ENCODE results near the gene CAMK2N2.

CAMK2N2 gene

DNA sequence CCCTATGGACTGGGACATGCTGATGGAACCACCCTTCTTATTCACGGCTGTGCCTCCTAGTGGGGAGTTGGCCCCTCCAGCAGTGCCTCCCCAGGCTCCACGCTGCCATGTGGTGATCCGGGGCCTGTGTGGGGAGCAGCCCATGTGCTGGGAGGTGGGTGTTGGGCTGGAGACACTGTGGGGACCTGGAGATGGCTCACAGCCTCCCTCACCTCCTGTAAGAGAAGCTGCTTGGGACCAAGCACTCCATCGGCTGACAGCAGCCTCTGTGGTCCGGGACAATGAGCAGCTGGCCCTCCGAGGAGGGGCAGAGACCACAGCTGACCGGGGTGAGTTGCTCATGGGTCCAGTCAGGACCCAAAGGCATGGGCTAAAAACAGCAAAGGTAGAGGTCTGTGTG is 21.6 kb downstream of the CAMK2N2 start:
- DNase-seq: no peak

DNA sequence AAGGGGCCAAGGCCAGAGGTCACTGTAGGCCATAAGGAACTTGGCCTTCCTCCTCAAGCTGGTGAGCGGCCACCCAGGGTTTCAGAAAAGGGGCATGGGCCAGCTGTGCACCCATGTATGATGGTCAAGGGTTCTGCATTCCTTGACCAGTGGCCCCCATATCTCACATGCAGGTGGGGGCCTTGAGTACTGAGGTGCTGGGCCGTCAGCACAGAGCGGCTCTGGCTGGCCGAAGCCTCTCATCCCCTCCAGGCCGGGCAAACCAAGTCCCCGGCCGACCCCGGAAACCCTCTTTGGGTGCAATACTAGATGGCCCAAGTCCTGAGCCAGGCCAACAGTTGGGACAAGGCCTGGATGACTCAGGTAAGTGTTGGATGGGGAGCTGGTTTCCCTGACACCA is 22.1 kb downstream of the CAMK2N2 start:
- DNase-seq: no peak

DNA sequence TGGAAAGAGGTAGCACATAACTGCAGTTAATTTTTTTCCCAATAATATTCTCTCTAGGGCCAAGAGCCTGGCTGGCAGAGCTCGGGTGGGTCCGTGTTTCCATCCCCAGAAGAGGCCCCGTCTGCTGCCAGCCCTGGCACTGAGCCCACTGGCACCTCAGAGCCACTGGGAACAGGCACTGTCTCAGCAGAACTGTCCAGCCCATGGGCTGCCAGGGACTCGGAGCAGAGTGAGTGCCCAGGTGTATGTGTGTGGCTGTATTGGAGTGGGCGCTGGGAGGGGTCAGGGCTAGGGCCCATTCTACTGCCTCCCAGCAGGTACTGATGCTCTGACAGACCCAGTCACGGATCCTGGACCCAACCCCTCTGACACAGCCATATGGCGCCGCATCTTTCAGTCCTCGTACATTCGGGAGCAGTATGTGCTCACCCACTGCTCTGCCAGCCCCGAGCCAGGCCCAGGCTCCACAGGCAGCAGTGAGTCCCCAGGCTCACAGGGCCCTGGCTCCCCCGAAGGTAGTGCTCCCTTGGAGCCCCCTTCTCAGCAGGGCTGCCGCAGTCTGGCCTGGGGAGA is 23.0 kb downstream of the CAMK2N2 start:
- DNase-seq: no peak

DNA sequence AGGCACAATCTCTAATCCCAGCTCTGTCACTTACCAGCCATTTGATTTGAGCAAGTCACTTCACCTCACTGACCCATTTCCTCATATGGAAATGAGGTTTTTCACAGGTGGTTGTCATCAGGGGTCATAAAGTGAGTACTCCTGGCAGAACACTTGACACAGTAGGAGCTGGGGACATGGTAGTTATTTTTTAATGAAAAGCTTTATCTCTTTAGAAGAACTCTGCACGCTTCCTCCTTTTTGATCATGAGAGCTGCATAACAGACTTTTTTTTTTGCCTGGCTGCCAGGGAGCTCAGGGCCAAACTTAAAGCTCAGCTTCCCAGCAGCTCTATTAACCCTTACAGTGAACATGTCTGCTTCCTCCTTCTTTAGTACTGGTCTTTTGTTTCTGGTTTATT is 23.5 kb downstream of the CAMK2N2 start:
- no peak for DNase-seq

DNA sequence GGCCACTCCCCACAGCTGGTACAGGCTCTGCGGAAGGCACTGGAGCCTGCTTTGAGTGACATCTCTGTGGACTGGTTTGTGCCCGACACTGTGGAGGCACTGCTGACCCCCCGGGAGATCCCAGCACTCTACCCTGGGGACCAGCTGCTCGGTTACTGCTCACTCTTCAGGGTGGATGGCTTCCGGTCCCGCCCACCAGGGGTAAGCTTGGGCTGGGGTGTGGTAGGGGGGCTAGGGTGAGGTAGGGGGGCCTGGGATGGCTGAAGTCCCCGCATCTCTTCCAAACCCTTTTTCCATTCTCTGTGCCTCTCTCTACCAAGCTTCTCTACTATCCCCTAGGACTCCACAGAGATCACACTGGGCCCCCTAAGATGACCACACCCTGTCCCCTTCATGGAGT is 24.1 kb downstream of the CAMK2N2 start:
- DNase-seq: no peak

DNA sequence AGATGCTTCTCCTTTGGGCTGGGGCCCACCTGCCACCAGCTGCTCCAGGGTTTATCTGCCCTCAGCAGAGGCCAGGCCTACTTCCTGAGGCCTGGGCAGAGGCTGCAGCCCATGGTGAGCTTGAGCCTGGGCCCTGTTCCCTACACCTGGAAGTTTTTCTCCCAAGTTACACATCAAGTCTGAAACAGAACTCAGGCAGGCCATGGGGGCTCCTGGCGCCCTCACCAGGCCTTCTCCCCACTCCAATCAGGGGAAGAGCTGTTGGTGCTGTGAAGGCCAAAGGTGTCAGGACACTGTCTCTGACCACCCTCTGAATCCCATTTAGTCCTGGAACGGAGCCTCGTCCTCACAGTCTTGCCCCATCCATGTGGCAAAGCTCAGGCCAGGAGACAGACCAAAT is 24.7 kb downstream of the CAMK2N2 start:
- DNase-seq: no peak

DNA sequence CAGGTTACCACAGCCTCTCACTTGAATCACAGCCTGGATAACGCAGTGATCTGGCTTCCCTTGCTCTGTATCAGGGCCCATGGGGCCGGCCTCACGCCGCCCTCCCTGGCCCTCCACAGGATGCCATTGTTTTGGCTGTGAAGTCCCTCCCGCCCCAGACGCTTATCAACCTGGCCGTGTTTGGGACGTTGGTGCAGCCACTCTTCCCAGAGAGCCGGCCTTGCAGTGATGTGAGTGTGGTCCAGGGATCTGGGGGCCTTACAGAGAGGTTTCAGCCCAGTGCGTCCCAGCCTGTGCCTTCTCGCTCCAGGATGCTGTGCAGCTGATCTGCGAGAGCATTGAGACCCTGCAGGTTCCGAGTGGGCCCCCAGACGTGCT is 25.3 kb downstream of the CAMK2N2 start:
- DNase-seq: no peak

DNA sequence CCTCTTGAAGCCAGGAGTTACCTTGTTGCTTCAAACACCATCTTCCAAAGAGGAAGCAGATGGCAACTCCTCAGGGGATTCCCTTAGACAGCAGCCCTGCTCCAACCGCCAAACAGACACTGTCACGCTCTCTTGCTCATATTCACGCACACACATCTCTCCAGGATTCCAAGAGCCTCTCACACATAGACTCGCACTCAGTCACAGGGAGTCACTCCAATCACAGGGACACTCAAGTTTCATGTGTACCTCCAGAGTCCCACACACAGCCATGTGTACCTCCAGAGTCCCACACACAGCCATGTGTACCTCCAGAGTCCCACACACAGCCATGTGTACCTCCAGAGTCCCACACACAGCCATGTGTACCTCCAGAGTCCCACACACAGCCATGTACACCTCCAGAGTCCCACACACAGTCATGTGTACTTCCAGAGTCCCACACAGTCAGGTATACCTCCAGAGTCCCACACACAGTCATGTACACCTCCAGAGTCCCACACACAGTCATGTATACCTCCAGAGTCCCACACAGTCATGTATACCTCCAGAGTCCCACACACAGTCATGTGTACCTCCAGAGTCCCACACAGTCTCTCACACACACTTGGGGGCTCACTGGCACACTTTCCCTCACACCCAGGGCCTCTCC is 25.8 kb downstream of the CAMK2N2 start:
- DNase-seq: no peak

DNA sequence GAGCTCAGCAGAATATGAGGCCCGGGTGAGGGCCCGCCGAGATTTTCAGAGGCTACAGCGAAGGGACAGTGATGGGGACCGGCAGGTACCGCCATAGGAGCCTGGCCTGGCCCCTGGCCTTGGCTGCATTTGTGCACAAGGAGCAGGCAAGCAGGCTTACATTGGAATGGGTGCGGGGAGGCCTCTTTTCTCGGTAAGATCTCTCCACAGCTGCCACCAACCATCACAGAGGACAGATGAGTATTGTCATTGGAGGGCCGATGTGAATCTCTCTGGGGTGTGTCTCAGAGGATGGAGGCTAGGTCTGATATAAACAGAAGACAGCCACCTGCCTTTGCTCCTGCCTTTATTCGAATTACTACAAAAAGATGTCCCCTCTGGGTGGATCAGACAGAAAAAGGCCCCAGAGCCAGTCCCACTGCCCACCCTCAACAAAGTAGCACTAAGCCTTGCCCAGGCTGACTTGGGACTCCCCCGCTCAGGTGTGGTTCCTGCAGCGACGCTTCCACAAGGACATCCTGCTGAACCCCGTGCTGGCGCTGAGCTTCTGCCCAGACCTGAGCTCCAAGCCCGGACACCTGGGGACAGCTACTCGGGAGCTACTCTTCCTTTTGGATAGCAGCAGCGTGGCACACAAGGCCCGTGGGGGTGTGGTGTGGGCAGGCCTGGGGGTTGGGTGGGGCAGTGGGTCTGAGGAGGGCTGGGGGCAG is 26.5 kb downstream of the CAMK2N2 start:
- no peak for DNase-seq

DNA sequence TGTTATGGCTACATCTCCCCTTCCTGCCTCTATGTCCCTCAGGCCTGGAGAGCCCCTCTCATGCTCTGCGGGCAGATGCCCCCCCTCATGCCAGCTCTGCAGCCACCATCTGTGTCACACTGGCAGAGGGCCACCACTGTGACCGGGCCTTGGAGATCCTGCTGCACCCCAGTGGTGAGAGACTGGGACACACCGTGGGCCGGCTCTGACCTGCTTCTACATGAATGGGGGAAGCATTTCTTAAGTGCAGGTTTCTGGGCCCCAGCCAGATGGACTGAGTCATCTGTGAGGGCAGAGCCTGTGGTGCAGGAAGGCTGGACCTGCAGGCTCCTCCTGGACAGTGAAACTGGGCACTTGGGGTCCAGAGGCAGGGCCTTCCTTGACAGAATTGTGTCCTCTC is 27.1 kb downstream of the CAMK2N2 start:
- DNase-seq: no peak

DNA sequence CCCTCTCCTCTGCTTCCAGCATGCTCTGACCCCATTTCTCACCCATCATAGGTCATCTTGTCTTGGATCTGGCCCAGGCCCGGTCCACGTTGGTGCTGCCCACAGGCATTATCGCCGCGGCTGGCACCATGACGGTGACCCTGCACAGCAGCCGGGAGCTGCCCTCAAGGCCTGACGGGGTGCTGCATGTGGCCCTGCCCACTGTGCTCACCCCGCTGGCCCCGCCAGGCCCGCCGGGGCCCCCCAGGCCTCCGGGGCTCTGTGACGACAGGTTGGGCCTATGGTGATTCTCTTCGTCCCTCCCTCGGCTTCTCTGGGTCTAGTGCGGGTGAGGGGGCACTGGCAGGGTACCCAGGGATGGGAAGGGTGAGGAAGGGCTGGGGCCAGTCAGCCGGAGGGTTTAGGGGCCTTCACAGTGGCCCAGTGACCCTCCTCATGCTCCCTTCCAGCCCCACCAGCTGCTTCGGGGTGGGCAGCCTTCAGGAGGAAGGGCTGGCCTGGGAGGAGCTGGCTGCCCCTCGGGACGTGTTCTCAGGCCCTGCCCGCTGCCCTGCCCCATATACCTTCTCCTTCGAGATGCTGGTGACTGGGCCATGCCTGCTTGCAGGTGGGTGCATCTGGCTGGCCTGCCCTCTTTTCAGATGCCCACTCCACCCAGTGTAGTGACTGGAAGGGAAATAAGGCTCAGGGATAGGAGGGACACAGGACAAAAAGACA is 28.1 kb downstream of the CAMK2N2 start:
- DNase-seq: no peak

DNA sequence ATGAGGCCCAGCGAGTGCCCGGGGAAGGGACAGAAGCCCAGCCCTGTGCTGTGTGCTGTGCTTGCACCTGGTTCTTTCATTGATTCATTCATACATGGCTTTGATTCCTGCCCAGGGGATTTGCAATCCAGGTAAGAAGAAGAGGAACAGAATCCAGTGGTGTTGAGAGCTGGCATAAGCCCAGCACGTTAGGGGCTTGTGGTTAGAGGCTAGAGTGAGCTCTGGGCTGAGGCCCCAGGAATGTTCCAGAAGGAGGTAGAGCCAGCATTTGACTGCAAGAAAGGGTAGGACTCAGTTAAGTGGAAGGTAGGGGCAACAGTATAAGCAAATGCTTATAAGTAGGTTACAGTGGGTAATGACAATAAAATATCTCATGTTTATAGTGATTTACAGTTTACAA is 29.7 kb downstream of the CAMK2N2 start:
- DNase-seq: no peak

DNA sequence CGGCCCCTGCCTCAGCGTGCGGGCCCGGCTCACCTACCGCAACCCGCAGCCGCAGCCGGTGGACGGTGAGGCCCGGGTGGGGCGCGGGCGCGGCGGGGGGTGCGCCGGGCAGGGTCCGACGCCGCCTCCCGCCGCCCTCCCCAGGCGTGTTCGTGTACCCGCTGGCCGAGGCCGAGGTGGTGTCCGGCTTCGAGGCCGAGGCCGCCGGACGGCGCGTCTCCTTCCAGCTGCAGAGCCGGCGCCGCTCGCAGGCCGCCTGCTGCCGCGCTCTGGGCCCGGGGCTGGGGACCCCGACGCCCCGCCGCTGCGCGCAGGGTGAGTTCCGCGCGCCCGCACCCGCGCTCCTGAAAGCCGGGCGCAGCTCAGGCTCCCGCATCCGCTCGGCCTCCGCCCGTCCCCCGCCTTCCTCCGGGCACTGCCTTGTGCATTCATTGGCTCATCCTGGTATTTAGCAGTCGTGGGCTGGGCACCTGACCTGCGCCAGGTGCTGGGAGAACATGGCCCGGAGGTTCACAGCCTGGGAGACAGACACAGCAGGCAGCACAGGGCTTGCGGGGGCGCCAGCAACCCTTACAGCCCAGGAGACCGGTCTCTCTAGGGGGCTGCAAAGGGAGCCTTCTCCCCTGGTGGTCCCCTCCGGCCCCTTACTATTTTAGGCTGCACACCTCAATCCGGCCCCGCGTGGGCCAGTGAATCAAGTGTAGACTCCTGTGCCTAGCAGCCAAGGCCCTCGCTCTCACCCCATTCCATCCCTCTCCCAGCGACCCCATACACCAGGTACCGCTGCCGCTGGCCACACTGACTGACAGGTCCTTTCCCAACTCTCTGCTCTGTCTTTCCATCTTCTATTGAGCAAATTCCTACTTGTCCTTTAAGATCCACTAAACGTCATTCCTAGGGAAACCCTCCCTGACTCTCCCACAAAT is 30.5 kb downstream of the CAMK2N2 start:
- DNase-seq: no peak

DNA sequence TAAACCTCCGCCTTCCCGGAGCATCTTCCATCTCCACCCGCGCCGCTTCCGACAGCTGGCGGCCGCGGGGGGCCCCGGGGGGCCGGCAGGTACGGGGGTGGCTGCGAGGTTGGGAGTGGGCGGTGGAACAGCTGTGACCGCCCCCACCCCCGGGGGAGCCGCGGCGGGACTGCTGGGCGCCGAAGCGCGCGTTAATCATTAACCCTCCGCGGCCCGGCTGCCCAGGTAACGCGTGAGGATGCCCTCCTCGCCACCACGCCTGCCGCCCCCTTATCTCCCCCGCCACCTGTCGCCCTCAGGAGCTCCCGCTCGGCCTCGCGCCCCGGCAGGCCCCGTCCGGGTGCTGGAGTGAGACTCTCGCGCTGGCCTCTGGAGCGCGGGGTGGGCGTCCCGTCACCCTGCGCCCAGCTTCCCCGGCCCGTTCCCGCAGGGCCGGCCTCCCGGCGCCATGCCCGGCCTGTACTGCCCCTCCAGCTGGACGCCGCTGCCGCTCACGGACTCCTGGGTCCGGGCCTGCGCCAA is 31.2 kb downstream of the CAMK2N2 start:
- DNase-seq: no peak

DNA sequence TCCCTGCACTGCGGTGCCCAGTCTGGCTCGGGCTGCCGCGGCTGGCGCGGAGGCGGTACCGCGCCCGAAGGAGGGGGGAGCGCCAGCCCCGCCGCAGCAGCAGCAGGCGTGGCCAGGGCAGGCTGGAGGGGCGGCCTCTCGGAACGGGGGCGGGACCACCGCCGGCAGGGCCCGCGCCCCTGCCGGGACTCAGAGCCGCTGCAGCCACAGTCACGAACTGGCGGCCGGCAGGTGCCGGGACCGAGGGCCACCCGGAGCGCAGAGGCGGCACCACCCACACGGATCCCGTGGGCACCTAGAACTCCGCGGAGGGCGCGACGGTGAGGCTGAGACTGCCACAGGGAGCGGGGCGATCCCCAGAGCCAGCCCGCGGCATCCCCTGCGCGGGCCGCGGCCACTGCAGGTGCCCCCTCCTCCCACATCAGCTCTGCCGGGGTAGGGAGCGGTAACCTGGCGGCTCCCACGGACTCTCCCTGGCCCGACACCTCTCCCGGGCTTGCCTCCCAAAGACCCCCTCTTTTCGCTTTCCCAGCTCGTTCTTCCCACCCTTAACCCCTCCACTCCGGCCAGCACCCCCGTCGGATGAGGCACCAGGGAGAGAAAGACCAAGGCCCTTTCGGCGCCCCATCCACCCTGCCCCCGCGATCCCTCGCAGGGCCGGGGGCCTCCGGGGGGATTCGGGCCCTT is 31.8 kb downstream of the CAMK2N2 start, which contains the start of gene VWA5B2:
TSS of gene VWA5B2 (plus strand) at position 192 of the 687 bp plus-strand sequence. CDS start 944 bp downstream, outside the sequence.
- DNase-seq: peak; percentile 62

DNA sequence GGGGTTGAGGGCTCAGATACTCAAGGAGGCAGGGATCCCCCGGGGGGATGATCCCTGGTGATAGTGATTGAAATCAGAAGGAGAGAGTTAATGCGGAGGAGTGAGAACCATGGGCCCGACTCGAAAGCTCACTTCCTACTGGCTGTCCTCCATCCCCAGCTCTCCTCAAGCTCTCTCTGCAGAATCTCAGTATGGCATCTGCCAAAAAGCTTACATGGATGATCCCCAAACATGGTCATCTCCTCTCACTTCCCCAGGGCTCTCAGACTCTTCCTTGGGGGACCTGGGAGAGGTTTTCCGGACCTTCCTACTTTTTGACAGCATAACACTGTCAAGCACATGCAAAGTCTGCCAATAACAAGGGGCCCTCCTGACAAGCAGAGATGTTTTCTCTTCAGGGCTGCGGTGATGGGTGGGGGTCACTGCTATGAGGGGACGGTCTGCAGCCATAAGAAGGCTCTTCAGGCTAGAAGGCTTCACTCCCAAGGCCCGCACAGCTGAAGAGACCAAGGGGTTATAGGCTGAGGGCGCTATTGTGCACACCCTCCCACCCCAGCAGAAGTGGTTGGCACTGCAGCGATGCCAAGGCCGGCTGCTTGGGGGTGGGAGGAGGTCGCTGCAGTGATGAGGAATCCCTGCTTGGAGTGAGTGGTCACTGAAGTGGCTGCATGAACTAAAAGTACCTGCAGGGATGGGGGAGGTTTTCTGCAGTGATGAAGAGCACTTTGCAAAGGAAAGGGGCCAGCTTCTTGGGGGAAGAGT is 32.8 kb downstream of the CAMK2N2 start:
- DNase-seq: no peak

DNA sequence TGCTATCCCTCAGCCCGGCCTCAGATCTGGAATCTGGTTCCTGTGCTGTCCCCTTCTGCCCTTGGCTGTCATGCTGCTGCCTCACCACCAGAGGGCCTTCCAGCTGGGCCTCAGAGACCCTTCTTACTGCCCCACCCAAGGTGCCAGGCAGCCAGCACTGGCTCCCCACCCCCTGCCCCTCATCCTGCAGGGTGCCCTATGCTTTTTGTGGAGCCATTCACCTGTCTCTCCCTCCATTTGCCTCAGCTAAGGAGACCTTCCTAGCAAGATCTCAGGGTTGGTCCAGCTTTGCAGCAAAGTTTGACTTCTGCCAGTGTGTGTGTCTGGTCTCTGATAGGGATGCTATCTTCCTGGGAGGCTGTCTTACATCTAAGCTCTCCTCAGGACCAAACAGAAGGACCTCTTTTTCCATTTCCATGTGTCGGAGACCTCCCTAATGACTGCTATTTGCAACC is 33.8 kb downstream of the CAMK2N2 start:
- DNase-seq: peak; percentile 41

DNA sequence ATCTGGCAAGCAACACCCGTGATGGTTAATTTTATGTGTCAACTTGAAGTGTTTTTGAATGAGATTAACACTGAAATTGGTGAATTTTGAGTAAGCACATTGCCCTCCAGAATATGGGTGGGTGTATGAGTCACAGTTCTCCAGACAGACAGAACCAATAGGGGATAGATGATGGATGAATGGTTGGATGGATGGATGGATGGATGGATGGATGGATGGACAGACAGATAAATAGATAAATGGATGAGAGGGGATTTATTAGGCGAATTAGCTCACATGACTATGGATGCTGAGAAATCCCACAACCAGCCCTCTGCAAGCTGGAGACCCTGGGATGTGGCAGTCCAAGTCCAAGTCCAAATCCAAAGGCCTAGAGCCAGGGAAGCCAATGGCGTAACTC is 37.4 kb downstream of the CAMK2N2 start:
- DNase-seq: no peak

DNA sequence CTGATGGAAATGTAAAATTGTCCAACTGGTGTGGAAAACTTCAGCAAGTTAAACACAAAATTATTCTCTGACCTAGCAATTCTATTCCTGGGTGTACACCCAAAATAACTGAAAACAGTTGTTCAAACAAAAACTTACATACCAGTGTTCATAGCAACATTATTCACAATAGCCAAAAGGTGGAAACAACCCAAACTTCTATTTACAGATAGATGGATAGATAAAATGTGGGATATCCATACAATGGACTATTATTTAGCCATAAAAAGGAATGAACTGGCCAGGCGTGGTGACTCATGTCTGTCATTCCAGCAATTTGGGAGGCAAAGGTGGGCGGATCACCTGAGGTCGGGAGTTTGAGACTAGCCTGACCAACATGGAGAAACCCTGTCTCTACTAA is 38.8 kb downstream of the CAMK2N2 start:
- no peak for DNase-seq

DNA sequence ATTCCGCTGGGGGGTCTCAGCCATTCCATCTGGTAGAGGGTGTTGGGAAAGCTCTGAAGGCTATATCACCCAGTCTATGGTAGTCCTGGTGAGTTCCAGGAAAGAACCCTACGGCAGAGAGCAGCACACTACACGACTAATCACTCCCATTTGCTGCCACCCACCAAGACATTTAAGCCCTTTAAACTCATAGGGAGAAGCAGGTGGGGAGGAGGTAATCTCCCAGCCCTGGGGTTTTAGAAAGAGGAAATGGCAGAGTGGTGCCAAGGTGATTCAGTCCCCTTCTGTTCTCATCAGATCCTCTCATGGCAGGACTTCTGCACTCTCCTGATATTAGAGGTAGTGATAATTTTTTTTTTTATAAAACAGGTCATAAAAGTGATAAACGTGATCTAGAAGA is 42.5 kb downstream of the CAMK2N2 start:
- no peak for DNase-seq

DNA sequence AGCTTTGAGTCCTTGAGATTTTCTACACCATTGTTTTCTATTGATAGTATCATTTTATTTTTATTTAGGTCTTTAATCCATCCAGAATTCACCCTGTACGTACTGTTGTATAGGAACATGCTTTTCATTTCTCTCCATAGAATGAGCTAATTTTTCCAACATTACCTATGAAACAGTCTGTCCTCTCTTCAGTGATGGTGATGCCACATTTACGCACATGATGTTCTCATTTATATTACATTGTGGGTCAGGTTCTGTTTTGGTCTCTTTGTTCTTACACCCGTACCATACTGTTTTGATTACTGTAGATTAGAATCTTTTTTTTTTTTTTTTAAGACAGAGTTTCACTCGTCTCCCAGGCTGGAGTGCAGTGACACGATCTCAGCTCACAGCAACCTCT is 49.6 kb downstream of the CAMK2N2 start:
- DNase-seq: no peak

Data from effector CD4-positive, alpha-beta T cell (primary cell).